OCI-LY7 (cell line): ENCODE results near the gene SNX10. TPM values are rescaled to one million over a fixed set of nuclear protein-coding genes. Genes with fewer than 3 reads are reported as not detected.

Experiments used
- BruUV-seq: library from RNA; stranded (reverse); fragments of 400-500 nt; replicated peaks from 2 replicates; lab custom pipeline; 2021; lab: Mats Ljungman, UMichigan
- CTCF ChIA-PET: fragments of 300-600 bp; sonication (Branson Sonifier 250); formaldehyde crosslinking; loops from one replicate; lab custom pipeline; 2022; ENCODE audit warnings: antibody characterized with exemption; ENCODE audit not compliant: unreplicated experiment; lab: Charles Lee
- POLR2A ChIA-PET: fragments of 300-600 bp; sonication (Branson Sonifier 250); formaldehyde crosslinking; loops from one replicate; lab custom pipeline; 2022; ENCODE audit warnings: antibody characterized with exemption; lab: Charles Lee
- DNase-seq: peaks from one replicate; pipeline ENCODE4 v3.0.0-alpha.2; 2015; ENCODE audit warnings: low spot score
- H2AFZ ChIP-seq: fragments of 200-600 bp; sonication (generic), shearing (Covaris generic); 2 replicates; pipeline ENCODE4 v1.6.1; 2014; ENCODE audit warnings: mild to moderate bottlenecking, antibody characterized with exemption, low read length, moderate library complexity
- H3K27ac ChIP-seq: fragments of 200-600 bp; sonication (generic); 2 replicates; pipeline ENCODE4 v1.5.1; 2014; ENCODE audit warnings: mixed run types, low read depth, mild to moderate bottlenecking, moderate library complexity, low read length, inconsistent platforms; ENCODE audit not compliant: poor library complexity, severe bottlenecking
- H3K36me3 ChIP-seq: fragments of 200-600 bp; sonication (generic); 2 replicates; pipeline ENCODE4 v1.6.1; 2014; ENCODE audit warnings: mild to moderate bottlenecking, antibody characterized with exemption, low read length, moderate library complexity, mixed read lengths; ENCODE audit not compliant: insufficient read depth
- H3K4me1 ChIP-seq: fragments of 200-600 bp; sonication (generic); 2 replicates; pipeline ENCODE4 v1.5.1; 2014; ENCODE audit warnings: mild to moderate bottlenecking, low read length; ENCODE audit not compliant: insufficient read depth, poor library complexity, severe bottlenecking
- H3K4me2 ChIP-seq: fragments of 200-600 bp; sonication (generic); 2 replicates; pipeline ENCODE4 v1.6.1; 2014; ENCODE audit warnings: mild to moderate bottlenecking, low read length
- H3K4me3 ChIP-seq: fragments of 200-600 bp; sonication (generic); 2 replicates; pipeline ENCODE4 v1.5.1; 2014; ENCODE audit warnings: mild to moderate bottlenecking, low read depth, low read length; ENCODE audit not compliant: poor library complexity, severe bottlenecking
- H3K79me2 ChIP-seq: fragments of 200-600 bp; sonication (generic); 2 replicates; pipeline ENCODE4 v1.6.1; 2016; ENCODE audit warnings: low read depth, mild to moderate bottlenecking, low read length, moderate library complexity, mixed read lengths; ENCODE audit not compliant: insufficient read depth
- H3K9me2 ChIP-seq: fragments of 200-600 bp; sonication (generic); 2 replicates; pipeline ENCODE4 v1.6.1; 2016; ENCODE audit warnings: mild to moderate bottlenecking, low read length, mixed read lengths; ENCODE audit not compliant: insufficient read depth
- H3K9me3 ChIP-seq: fragments of 200-600 bp; sonication (generic); 2 replicates; pipeline ENCODE4 v1.6.1; 2014; ENCODE audit warnings: mild to moderate bottlenecking, mixed run types, low read length, mixed read lengths
- H4K20me1 ChIP-seq: fragments of 200-600 bp; sonication (generic); 2 replicates; pipeline ENCODE4 v1.6.1; 2014; ENCODE audit warnings: mild to moderate bottlenecking, antibody characterized with exemption, low read length, moderate library complexity, mixed read lengths; ENCODE audit not compliant: insufficient read depth
- EZH2phosphoT487 ChIP-seq: fragments of 200-600 bp; sonication (generic); IDR thresholded peaks from 2 replicates; pipeline ENCODE4 v1.6.1; 2018; ENCODE audit warnings: low read depth, borderline replicate concordance, mild to moderate bottlenecking, mixed run types, antibody characterized with exemption, low read length, moderate library complexity, mixed read lengths
- intact Hi-C: fragments of 100-400 bp; cut with micrococcal nuclease; formaldehyde crosslinking; loops from one replicate; pipeline ENCODE4 v1.10.0; 2022; ENCODE audit not compliant: unreplicated experiment
- total RNA-seq, 2 experiments: library from RNA; depleted of rRNA in 1 of 2; stranded (reverse); fragments of >200 nt in 1 of 2; shearing (Covaris generic) in 1 of 2; gene quantifications; 2 replicates each; pipeline ENCODE4 v1.2.3, GENCODE V29; 2014 to 2022
- TF ChIP-seq, protein P1 (sequence below): fragments of 200-600 bp; sonication (generic); conservative IDR thresholded peaks from 2 replicates; pipeline ENCODE4 v1.5.1; 2014; ENCODE audit warnings: mild to moderate bottlenecking, antibody characterized with exemption, low read length, moderate library complexity, mixed read lengths

Gene SNX10
- total RNA-seq, 2 experiments from 2014 or later: 14.3 to 32.9 TPM

DNA sequence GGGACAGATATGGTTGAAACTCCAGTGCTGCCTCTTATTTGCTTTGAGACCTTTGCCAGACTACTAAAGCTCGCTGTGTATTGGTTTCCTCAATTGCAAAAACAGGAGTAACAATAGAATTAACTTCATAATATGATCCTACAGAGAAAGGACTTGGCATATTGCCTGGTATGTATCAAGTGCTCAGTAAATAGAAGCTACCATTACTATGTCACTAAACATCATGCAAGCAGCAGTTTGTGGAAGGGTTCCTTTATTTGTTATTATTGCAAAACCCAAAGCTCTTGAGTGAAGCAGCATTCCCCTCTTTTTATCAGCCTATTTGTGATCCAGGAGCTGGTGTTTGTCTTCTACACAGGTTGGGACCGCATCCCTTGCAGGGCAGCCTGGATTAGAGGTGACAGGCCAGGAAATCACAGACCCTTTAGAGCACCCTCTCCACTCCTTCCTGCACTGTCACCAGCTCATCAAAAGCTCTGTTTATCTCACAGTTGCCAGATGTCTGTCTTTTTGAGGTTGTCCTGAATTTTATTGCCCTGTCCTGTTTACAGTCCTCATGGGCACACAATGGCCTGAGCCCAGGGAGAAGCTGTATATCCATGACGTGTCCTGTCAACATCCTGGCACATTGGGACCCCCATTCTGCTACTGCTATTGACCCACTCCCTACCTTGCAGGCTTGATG, 121.5 kb downstream of the SNX10 start:
- CTCF ChIA-PET: interaction anchor here (0.6 kb wide), 1 partner anchor 769 kb away, joined by 3 read pairs; no protein-coding TSS in a partner anchor
- no peaks in the 10 kb centered on the region for H3K79me2 ChIP-seq
- no peak overlapping the region for H3K4me2 ChIP-seq
- H3K4me3 ChIP-seq: no peak overlapping the region
- DNase-seq: no peak
- H3K36me3 ChIP-seq: no peaks in the 10 kb centered on the region
- no peaks in the 10 kb centered on the region for H3K9me3 ChIP-seq
- H4K20me1 ChIP-seq: no peaks in the 10 kb centered on the region
- H3K4me1 ChIP-seq: no peaks in the 10 kb centered on the region
- intact Hi-C loops: no loop called here
- H3K9me2 ChIP-seq: no peaks in the 10 kb centered on the region
- TF ChIP-seq, protein P1, sequence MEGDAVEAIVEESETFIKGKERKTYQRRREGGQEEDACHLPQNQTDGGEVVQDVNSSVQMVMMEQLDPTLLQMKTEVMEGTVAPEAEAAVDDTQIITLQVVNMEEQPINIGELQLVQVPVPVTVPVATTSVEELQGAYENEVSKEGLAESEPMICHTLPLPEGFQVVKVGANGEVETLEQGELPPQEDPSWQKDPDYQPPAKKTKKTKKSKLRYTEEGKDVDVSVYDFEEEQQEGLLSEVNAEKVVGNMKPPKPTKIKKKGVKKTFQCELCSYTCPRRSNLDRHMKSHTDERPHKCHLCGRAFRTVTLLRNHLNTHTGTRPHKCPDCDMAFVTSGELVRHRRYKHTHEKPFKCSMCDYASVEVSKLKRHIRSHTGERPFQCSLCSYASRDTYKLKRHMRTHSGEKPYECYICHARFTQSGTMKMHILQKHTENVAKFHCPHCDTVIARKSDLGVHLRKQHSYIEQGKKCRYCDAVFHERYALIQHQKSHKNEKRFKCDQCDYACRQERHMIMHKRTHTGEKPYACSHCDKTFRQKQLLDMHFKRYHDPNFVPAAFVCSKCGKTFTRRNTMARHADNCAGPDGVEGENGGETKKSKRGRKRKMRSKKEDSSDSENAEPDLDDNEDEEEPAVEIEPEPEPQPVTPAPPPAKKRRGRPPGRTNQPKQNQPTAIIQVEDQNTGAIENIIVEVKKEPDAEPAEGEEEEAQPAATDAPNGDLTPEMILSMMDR: no peak
- TF ChIP-seq EZH2phosphoT487: no peak
- no TSS peak for BruUV-seq
- H2AFZ ChIP-seq: no peak overlapping the region
- H3K27ac ChIP-seq: no peak overlapping the region
- POLR2A ChIA-PET: interaction anchor here (0.8 to 1.1 kb wide), 2 partner anchors 9 to 11 kb away, joined by 3 to 4 read pairs; no protein-coding TSS in a partner anchor

DNA sequence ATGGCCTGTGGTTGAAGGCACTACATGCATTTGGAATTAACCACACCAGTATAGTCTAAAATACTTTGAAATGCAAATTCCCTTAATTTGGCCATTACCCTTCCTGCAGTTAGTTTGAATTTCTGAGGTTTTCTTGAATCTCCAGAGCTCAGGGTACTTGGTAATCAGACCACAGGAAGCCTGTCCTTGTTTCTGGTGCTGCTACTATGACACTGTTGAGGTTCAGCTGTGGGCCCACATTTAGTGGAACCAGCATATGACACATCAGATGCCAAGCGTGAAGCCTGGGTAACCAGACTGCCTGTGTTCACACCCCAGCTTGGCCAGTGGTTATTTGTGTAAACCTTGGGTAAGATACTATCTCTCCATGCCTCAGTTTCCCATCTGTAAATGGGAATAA, 124.3 kb downstream of the SNX10 start:
- H3K4me1 ChIP-seq: no peaks in the 10 kb centered on the region
- no peak overlapping the region for H3K4me2 ChIP-seq
- no peaks in the 10 kb centered on the region for H3K9me3 ChIP-seq
- no peaks in the 10 kb centered on the region for H4K20me1 ChIP-seq
- intact Hi-C loops: no loop called here
- no peak for TF ChIP-seq EZH2phosphoT487
- TF ChIP-seq, protein P1: no peak
- no peaks in the 10 kb centered on the region for H3K36me3 ChIP-seq
- H3K79me2 ChIP-seq: no peaks in the 10 kb centered on the region
- CTCF ChIA-PET: no interaction called here
- DNase-seq: no peak
- no peaks in the 10 kb centered on the region for H3K9me2 ChIP-seq
- H3K4me3 ChIP-seq: no peak overlapping the region
- POLR2A ChIA-PET: interaction anchor here (0.9 kb wide), 1 partner anchor 12 kb away, joined by 3 read pairs; no protein-coding TSS in a partner anchor
- BruUV-seq: no TSS peak
- H3K27ac ChIP-seq: no peak overlapping the region
- no peak overlapping the region for H2AFZ ChIP-seq

- no peaks in the 10 kb centered on the region for H4K20me1 ChIP-seq
- POLR2A ChIA-PET: interaction anchor here (0.7 to 1.5 kb wide), 2 partner anchors 20 to 1460 kb away, joined by 3 to 5 read pairs; no protein-coding TSS in a partner anchor
- intact Hi-C loops: no loop called here
- no peaks in the 10 kb centered on the region for H3K4me1 ChIP-seq
- CTCF ChIA-PET: no interaction called here
- H3K36me3 ChIP-seq: no peaks in the 10 kb centered on the region
- H3K9me2 ChIP-seq: no peaks in the 10 kb centered on the region
- H2AFZ ChIP-seq: no peak overlapping the region
- no peaks in the 10 kb centered on the region for H3K9me3 ChIP-seq
- no peak overlapping the region for H3K4me2 ChIP-seq
- H3K27ac ChIP-seq: no peak overlapping the region
- DNase-seq: no peak
- H3K79me2 ChIP-seq: no peaks in the 10 kb centered on the region
- TF ChIP-seq, protein P1: no peak
- TF ChIP-seq EZH2phosphoT487: no peak
- BruUV-seq: no TSS peak
- H3K4me3 ChIP-seq: no peak overlapping the region
Measured at GRCh38 chr7:26417911-26418413, 126.3 kb downstream of the SNX10 start.
